ENCODE data around the gene KAZN.

Gene KAZN

GRCh38 chr1:14585728-14586127 is 12.8 kb upstream of the KAZN start:
- DNase-seq (ENCODE audit: low spot score): peak; percentile 52

GRCh38 chr1:14590411-14591180 is 7.9 kb upstream of the KAZN start:
- peak; percentile 34 for DNase-seq (ENCODE audit: low spot score)

- DNase-seq (ENCODE audit: low spot score): peak; percentile 14
Measured at GRCh38 chr1:14591600-14591999, 6.9 kb upstream of the KAZN start.

GRCh38 chr1:14592004-14592631 is 6.4 kb upstream of the KAZN start:
- peak; percentile 67 for DNase-seq (ENCODE audit: low spot score)

- no peak for DNase-seq (ENCODE audit: low spot score)
Measured at GRCh38 chr1:14593302-14593701, 5.2 kb upstream of the KAZN start.

GRCh38 chr1:14594045-14594444 is 4.4 kb upstream of the KAZN start:
- no peak for DNase-seq (ENCODE audit: low spot score)

GRCh38 chr1:14596591-14596990 is 1.9 kb upstream of the KAZN start:
- no peak for DNase-seq (ENCODE audit: low spot score)

- no peak for DNase-seq (ENCODE audit: low spot score)
Measured at GRCh38 chr1:14597343-14598006, 1.0 kb upstream of the KAZN start.

- peak; percentile 78 for DNase-seq (ENCODE audit: low spot score)
Measured at GRCh38 chr1:14598007-14598497, 433 bp upstream of the KAZN start.

GRCh38 chr1:14599183-14599791 is 802 bp downstream of the KAZN start:
- no peak for DNase-seq (ENCODE audit: low spot score)

- DNase-seq (ENCODE audit: low spot score): no peak
Measured at GRCh38 chr1:14599800-14600199, 1.3 kb downstream of the KAZN start.

- no peak for DNase-seq (ENCODE audit: low spot score)
Measured at GRCh38 chr1:14600405-14601112, 2.1 kb downstream of the KAZN start.

GRCh38 chr1:14602136-14602535 is 3.7 kb downstream of the KAZN start:
- DNase-seq (ENCODE audit: low spot score): no peak

GRCh38 chr1:14603645-14604044 is 5.2 kb downstream of the KAZN start:
- DNase-seq (ENCODE audit: low spot score): no peak

GRCh38 chr1:14604414-14604813 is 5.9 kb downstream of the KAZN start:
- no peak for DNase-seq (ENCODE audit: low spot score)

GRCh38 chr1:14605945-14606344 is 7.5 kb downstream of the KAZN start:
- DNase-seq (ENCODE audit: low spot score): no peak

GRCh38 chr1:14606632-14607031 is 8.1 kb downstream of the KAZN start:
- no peak for DNase-seq (ENCODE audit: low spot score)

- DNase-seq (ENCODE audit: low spot score): no peak
Measured at GRCh38 chr1:14607295-14607694, 8.8 kb downstream of the KAZN start.

GRCh38 chr1:14608308-14608707 is 9.8 kb downstream of the KAZN start:
- no peak for DNase-seq (ENCODE audit: low spot score)

GRCh38 chr1:14610761-14611160 is 12.3 kb downstream of the KAZN start:
- no peak for DNase-seq (ENCODE audit: low spot score)

- no peak for DNase-seq (ENCODE audit: low spot score)
Measured at GRCh38 chr1:14611792-14612191, 13.3 kb downstream of the KAZN start.

- no peak for DNase-seq (ENCODE audit: low spot score)
Measured at GRCh38 chr1:14612256-14612655, 13.8 kb downstream of the KAZN start.
